ENCODE measurements around the gene UBE2E1.

Gene UBE2E1

DNA sequence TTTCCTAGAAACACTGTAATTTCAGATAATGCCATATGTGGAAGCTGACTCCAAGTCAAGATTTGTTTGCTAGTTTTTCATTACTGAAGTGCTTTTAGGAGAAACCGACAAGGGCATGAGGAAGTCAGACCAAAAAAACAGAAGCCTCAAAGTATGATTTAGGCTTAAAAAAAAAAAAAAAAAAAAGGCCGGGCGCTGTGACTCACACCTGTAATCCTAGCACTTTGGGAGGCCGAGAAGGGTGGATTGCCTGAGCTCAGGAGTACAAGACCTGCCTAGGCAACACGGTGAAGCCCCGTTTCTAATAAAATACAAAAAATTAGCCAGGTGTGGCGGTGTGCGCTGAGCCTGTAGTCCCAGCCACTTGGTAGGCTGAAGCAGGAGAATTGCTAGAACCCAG is 122.8 kb downstream of the UBE2E1 start:
- peaks cover 3% of the 10 kb centered on the region for H3K4me1 ChIP-seq (ENCODE audit: control insufficient read depth, low read depth, low read length)
- no peaks in the 10 kb centered on the region for H3K36me3 ChIP-seq (ENCODE audit: control insufficient read depth, low read depth, low read length)
- H3K9me3 ChIP-seq (ENCODE audit: control insufficient read depth, low read depth, low read length): no peaks in the 10 kb centered on the region
- no peak overlapping the region for H3K4me3 ChIP-seq (ENCODE audit: low read length)
- H3K27me3 ChIP-seq (ENCODE audit: control insufficient read depth, insufficient read depth, low read length): no peaks in the 10 kb centered on the region
- H3K27ac ChIP-seq (ENCODE audit: low read length): no peak overlapping the region
- no peak overlapping the region for H3K9ac ChIP-seq (ENCODE audit: low read length)

DNA sequence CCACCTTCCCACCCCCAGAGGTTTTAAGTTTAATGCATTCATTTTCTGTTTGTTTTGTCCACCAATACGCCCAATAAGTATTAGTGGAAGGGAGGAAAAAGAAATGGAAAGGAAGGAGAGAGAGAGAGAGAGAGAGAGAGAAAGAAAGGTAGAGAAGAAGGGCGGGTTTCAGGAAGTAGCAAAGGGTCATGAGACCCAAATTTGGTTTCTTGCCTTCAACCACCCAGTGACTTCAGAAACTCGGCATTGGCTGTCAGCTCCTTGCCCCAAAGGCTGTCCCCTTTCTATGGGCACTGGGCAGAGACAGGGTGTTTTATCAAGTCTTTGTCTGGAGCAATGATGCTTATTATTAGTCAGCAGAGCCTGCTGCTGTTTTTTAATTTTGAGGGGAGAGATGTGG is 125.8 kb downstream of the UBE2E1 start:
- no peaks in the 10 kb centered on the region for H3K36me3 ChIP-seq (ENCODE audit: control insufficient read depth, low read depth, low read length)
- H3K27ac ChIP-seq (ENCODE audit: low read length): no peak overlapping the region
- no peaks in the 10 kb centered on the region for H3K9me3 ChIP-seq (ENCODE audit: control insufficient read depth, low read depth, low read length)
- no peak overlapping the region for H3K9ac ChIP-seq (ENCODE audit: low read length)
- H3K27me3 ChIP-seq (ENCODE audit: control insufficient read depth, insufficient read depth, low read length): no peaks in the 10 kb centered on the region
- H3K4me3 ChIP-seq (ENCODE audit: low read length): no peak overlapping the region
- no peaks in the 10 kb centered on the region for H3K4me1 ChIP-seq (ENCODE audit: control insufficient read depth, low read depth, low read length)

DNA sequence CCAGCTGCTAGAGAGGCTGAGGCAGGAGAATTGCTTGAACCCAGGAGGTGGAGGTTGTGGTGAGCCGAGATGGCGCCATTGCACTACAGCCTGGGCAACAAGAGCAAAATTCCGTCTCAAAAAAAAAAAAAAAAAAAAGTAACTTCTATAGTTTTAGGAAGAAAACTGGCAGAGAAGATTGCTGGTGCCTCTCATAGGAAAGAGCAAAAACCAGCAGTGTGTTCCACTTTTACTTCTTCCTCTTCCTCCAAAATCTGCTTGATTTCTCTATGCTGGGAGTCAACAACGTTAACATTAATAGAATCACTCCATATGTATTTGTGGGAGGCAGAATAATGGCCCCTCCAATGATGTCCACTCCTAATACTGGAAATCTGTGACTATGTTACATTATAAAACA is 126.8 kb downstream of the UBE2E1 start:
- H3K9ac ChIP-seq (ENCODE audit: low read length): no peak overlapping the region
- H3K27ac ChIP-seq (ENCODE audit: low read length): no peak overlapping the region
- H3K4me1 ChIP-seq (ENCODE audit: control insufficient read depth, low read depth, low read length): no peaks in the 10 kb centered on the region
- no peaks in the 10 kb centered on the region for H3K9me3 ChIP-seq (ENCODE audit: control insufficient read depth, low read depth, low read length)
- no peaks in the 10 kb centered on the region for H3K36me3 ChIP-seq (ENCODE audit: control insufficient read depth, low read depth, low read length)
- H3K27me3 ChIP-seq (ENCODE audit: control insufficient read depth, insufficient read depth, low read length): no peaks in the 10 kb centered on the region
- no peak overlapping the region for H3K4me3 ChIP-seq (ENCODE audit: low read length)

DNA sequence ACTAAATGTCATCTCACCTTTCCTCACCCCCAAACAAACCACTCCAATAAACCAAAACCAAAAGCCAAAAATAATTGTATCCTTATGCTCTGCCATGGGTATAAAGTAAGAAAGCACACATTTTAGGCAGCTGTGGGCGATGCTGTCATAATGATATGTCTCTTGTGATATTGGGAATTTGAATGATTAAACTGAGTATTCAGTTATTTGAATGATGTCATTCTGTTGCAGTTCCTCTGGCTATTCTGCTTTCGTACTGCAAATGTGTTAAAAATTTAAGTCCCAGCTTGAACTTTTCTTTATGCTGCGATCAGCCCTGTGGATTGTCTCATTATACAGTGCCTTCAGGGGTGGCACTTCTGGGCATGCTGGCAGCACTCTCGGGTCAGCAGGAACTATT is 128.5 kb downstream of the UBE2E1 start:
- no peaks in the 10 kb centered on the region for H3K27me3 ChIP-seq (ENCODE audit: control insufficient read depth, insufficient read depth, low read length)
- H3K27ac ChIP-seq (ENCODE audit: low read length): no peak overlapping the region
- no peak overlapping the region for H3K4me3 ChIP-seq (ENCODE audit: low read length)
- no peak overlapping the region for H3K9ac ChIP-seq (ENCODE audit: low read length)
- H3K36me3 ChIP-seq (ENCODE audit: control insufficient read depth, low read depth, low read length): no peaks in the 10 kb centered on the region
- H3K9me3 ChIP-seq (ENCODE audit: control insufficient read depth, low read depth, low read length): no peaks in the 10 kb centered on the region
- no peaks in the 10 kb centered on the region for H3K4me1 ChIP-seq (ENCODE audit: control insufficient read depth, low read depth, low read length)

DNA sequence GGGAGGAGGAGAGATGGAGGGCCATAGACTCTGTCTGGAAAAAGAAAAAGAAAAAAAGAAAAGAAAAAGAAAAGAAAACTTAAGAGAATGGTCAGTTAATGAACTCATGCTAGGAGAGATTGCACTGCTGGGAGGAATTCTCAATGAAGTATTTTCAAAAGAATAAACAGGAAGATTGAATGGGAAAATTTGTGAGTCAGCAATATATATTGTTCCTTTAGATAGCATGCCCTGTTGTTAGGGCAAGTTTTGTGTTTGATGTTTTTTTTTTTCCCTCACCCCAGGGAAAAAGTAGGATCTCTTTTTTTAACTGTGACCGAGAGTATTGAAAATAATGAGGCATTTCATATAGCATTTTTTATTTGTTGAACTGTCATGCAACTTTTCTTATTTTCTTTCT is 131.5 kb downstream of the UBE2E1 start:
- no peaks in the 10 kb centered on the region for H3K36me3 ChIP-seq (ENCODE audit: control insufficient read depth, low read depth, low read length)
- H3K9ac ChIP-seq (ENCODE audit: low read length): no peak overlapping the region
- no peak overlapping the region for H3K4me3 ChIP-seq (ENCODE audit: low read length)
- no peaks in the 10 kb centered on the region for H3K27me3 ChIP-seq (ENCODE audit: control insufficient read depth, insufficient read depth, low read length)
- no peaks in the 10 kb centered on the region for H3K9me3 ChIP-seq (ENCODE audit: control insufficient read depth, low read depth, low read length)
- no peak overlapping the region for H3K27ac ChIP-seq (ENCODE audit: low read length)
- no peaks in the 10 kb centered on the region for H3K4me1 ChIP-seq (ENCODE audit: control insufficient read depth, low read depth, low read length)

DNA sequence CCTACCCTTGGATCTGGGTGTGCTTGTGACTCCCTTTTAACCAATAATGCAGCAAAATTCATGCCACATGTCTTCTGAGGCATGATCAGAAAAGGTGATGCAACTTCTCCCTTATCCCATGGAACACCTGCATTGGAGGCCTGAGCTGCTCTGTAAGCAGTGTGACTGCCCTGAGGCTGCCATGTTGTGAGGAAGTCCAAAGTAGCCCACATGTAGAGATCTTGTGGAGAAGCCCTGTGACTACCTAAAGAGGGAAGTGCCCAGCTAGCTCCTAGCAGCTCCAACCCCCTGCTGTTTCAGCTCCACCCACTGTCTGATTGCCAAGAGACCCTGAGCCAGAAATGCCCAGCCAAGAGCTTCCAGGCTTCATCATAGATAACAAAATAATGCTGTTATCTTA is 132.9 kb downstream of the UBE2E1 start:
- H3K9me3 ChIP-seq (ENCODE audit: control insufficient read depth, low read depth, low read length): no peaks in the 10 kb centered on the region
- H3K4me1 ChIP-seq (ENCODE audit: control insufficient read depth, low read depth, low read length): peaks cover 3% of the 10 kb centered on the region
- H3K27me3 ChIP-seq (ENCODE audit: control insufficient read depth, insufficient read depth, low read length): no peaks in the 10 kb centered on the region
- H3K27ac ChIP-seq (ENCODE audit: low read length): no peak overlapping the region
- no peak overlapping the region for H3K4me3 ChIP-seq (ENCODE audit: low read length)
- no peaks in the 10 kb centered on the region for H3K36me3 ChIP-seq (ENCODE audit: control insufficient read depth, low read depth, low read length)
- no peak overlapping the region for H3K9ac ChIP-seq (ENCODE audit: low read length)

DNA sequence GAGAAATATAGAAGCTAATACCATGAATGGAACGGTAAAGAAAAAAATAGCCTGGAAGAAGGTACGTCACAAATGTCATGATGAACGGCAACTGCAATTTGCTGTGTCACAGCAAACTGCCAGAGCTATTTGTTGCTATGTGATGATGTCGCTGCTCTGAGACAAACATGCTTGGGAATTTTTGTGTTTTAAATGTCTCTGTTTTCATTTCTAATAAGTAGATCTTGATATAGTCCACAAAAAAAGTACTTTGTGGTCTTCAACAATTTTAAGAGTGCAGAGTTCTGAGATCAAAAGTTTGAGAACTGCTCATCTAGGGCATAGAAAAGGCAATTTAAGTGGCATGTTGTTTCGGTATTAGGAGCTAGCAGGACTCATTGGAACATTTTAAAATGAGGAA is 135.0 kb downstream of the UBE2E1 start:
- Histone ChIP-seq H3K9me3 (ENCODE audit: control insufficient read depth, low read depth, low read length) (no peaks in the 10 kb centered on the region), H3K9ac (ENCODE audit: low read length) (no peak overlapping the region), H3K27me3 (ENCODE audit: control insufficient read depth, insufficient read depth, low read length) (no peaks in the 10 kb centered on the region), H3K36me3 (ENCODE audit: control insufficient read depth, low read depth, low read length) (no peaks in the 10 kb centered on the region), H3K4me3 (ENCODE audit: low read length) (no peak overlapping the region), H3K4me1 (ENCODE audit: control insufficient read depth, low read depth, low read length) (peaks cover 10% of the 10 kb centered on the region), H3K27ac (ENCODE audit: low read length) (no peak overlapping the region)
